ENCODE data around the gene DIAPH1.
A peak's percentile ranks its signal among the peaks of the same experiment; 100 is the strongest.

Gene DIAPH1

GRCh38 chr5:141487131-141487530, 131.7 kb downstream of the DIAPH1 start:
- no peak overlapping the region for H2AK5ac ChIP-seq (ENCODE audit: low read depth, low read length)
- H3K79me1 ChIP-seq (ENCODE audit: low read depth, low read length), result peaks cover 19% of the 10 kb centered on the region
- H3K36me3 ChIP-seq (replicated peaks in 1 of 2; ENCODE audit: control insufficient read depth in 2 of 2, insufficient read depth in 2 of 2, low read length in 2 of 2), result peaks cover 33 to 61% of the 10 kb centered on the region in 2 donors
- H2BK15ac ChIP-seq (ENCODE audit: low read length), result no peak overlapping the region
- no peak overlapping the region for H3K18ac ChIP-seq (ENCODE audit: low read length)
- H2BK5ac ChIP-seq (ENCODE audit: low read length), result no peak overlapping the region
- H2AFZ ChIP-seq (ENCODE audit: low read length), result no peak overlapping the region
- no CpG with 5 or more reads among the region's 7 CpGs for WGBS, 2 donors (ENCODE audit: extremely low coverage in 2 of 2, insufficient read length in 2 of 2, insufficient replicate concordance in 1 of 2)
- no peak overlapping the region for H3K9ac ChIP-seq (ENCODE audit: low read depth, low read length, poor library complexity)
- no peak overlapping the region for H2BK120ac ChIP-seq (ENCODE audit: low read depth, low read length)
- H3K27ac ChIP-seq (replicated peaks; ENCODE audit: low read length), result no peak overlapping the region
- H3K14ac ChIP-seq (ENCODE audit: low read length), result peak overlapping the region; percentile 3
- peaks cover 0 to 11% (median 0%) of the 10 kb centered on the region in 3 experiments for H3K27me3 ChIP-seq (ENCODE audit: control insufficient read depth in 3 of 3, insufficient read depth in 3 of 3, low read depth in 1 of 3, low read length in 3 of 3)
- no peak overlapping the region for H4K91ac ChIP-seq (ENCODE audit: low read depth, low read length, poor library complexity)
- peaks cover 7 to 17% of the 10 kb centered on the region in 2 donors for H3K4me1 ChIP-seq (ENCODE audit: control insufficient read depth in 2 of 2, insufficient read depth in 1 of 2, low read depth in 1 of 2, low read length in 2 of 2)
- H3K9me3 ChIP-seq (replicated peaks in 1 of 2; ENCODE audit: control insufficient read depth in 2 of 2, insufficient read depth in 1 of 2, low read depth in 1 of 2, low read length in 2 of 2), result peaks cover 15 to 69% of the 10 kb centered on the region in 2 donors
- no peak overlapping the region for H3K4me3 ChIP-seq (ENCODE audit: low read length in 2 of 2)
- no peak overlapping the region for H3K4ac ChIP-seq (ENCODE audit: low read length)
- H3K23ac ChIP-seq (ENCODE audit: low read depth, low read length, poor library complexity), result no peak overlapping the region
- H4K8ac ChIP-seq (ENCODE audit: low read depth, low read length), result no peak overlapping the region
- no peak overlapping the region for H2BK12ac ChIP-seq (ENCODE audit: low read length)
- DNase-seq (ENCODE audit: low spot score), result no peak
- H3K4me2 ChIP-seq (ENCODE audit: insufficient read depth, low read length, poor library complexity, severe bottlenecking), result no peak overlapping the region

DNA sequence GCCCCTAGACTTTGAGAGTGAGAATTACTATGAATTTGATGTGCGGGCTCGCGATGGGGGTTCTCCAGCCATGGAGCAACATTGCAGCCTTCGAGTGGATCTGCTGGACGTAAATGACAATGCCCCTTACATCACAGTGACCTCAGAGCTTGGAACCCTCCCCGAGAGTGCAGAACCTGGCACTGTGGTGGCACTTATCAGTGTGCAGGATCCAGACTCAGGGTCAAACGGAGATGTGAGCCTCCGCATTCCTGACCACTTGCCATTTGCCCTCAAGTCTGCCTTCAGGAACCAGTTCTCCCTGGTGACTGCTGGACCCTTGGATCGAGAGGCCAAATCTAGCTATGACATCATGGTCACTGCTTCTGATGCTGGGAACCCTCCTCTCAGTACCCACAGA, 132.7 kb downstream of the DIAPH1 start:
- Histone ChIP-seq H3K9me3 (replicated peaks in 1 of 2; ENCODE audit: control insufficient read depth in 2 of 2, insufficient read depth in 1 of 2, low read depth in 1 of 2, low read length in 2 of 2) (peaks cover 10 to 64% of the 10 kb centered on the region in 2 donors), H4K91ac (ENCODE audit: low read depth, low read length, poor library complexity) (no peak overlapping the region), H3K9ac (ENCODE audit: low read depth, low read length, poor library complexity) (no peak overlapping the region), H2BK5ac (ENCODE audit: low read length) (no peak overlapping the region), H3K4ac (ENCODE audit: low read length) (no peak overlapping the region), H2AFZ (ENCODE audit: low read length) (no peak overlapping the region), H2BK15ac (ENCODE audit: low read length) (no peak overlapping the region), H3K18ac (ENCODE audit: low read length) (no peak overlapping the region), H3K4me1 (ENCODE audit: control insufficient read depth in 2 of 2, insufficient read depth in 1 of 2, low read depth in 1 of 2, low read length in 2 of 2) (peaks cover 7 to 17% of the 10 kb centered on the region in 2 donors), H3K14ac (ENCODE audit: low read length) (no peak overlapping the region), H4K8ac (ENCODE audit: low read depth, low read length) (no peak overlapping the region), H3K4me2 (ENCODE audit: insufficient read depth, low read length, poor library complexity, severe bottlenecking) (no peak overlapping the region), H2AK5ac (ENCODE audit: low read depth, low read length) (peak overlapping the region; percentile 86), H3K4me3 (ENCODE audit: low read length in 2 of 2) (no peak overlapping the region), H3K27me3 (ENCODE audit: control insufficient read depth in 3 of 3, insufficient read depth in 3 of 3, low read depth in 1 of 3, low read length in 3 of 3) (peaks cover 0 to 4% (median 0%) of the 10 kb centered on the region in 3 experiments), H3K27ac (replicated peaks; ENCODE audit: low read length) (no peak overlapping the region), H3K79me1 (ENCODE audit: low read depth, low read length) (peaks cover 13% of the 10 kb centered on the region), H2BK120ac (ENCODE audit: low read depth, low read length) (no peak overlapping the region), H3K23ac (ENCODE audit: low read depth, low read length, poor library complexity) (no peak overlapping the region), H2BK12ac (ENCODE audit: low read length) (no peak overlapping the region), H3K36me3 (replicated peaks in 1 of 2; ENCODE audit: control insufficient read depth in 2 of 2, insufficient read depth in 2 of 2, low read length in 2 of 2) (peaks cover 30 to 50% of the 10 kb centered on the region in 2 donors)
- no CpG with 5 or more reads among the region's 9 CpGs for WGBS, 2 donors (ENCODE audit: extremely low coverage in 2 of 2, insufficient read length in 2 of 2, insufficient replicate concordance in 1 of 2)
- DNase-seq (ENCODE audit: low spot score), result no peak

- no peak overlapping the region for H2BK5ac ChIP-seq (ENCODE audit: low read length)
- no peak overlapping the region for H2BK12ac ChIP-seq (ENCODE audit: low read length)
- H3K18ac ChIP-seq (ENCODE audit: low read length), result peak overlapping the region; percentile 84
- H4K8ac ChIP-seq (ENCODE audit: low read depth, low read length), result no peak overlapping the region
- DNase-seq (ENCODE audit: low spot score), result no peak
- H2AFZ ChIP-seq (ENCODE audit: low read length), result no peak overlapping the region
- H3K27me3 ChIP-seq (ENCODE audit: control insufficient read depth in 3 of 3, insufficient read depth in 3 of 3, low read depth in 1 of 3, low read length in 3 of 3), result peaks cover 0 to 2% (median 0%) of the 10 kb centered on the region in 3 experiments
- peaks cover 6 to 61% of the 10 kb centered on the region in 2 donors for H3K9me3 ChIP-seq (replicated peaks in 1 of 2; ENCODE audit: control insufficient read depth in 2 of 2, insufficient read depth in 1 of 2, low read depth in 1 of 2, low read length in 2 of 2)
- peak overlapping the region; percentile 45 for H2BK15ac ChIP-seq (ENCODE audit: low read length)
- no peak overlapping the region for H3K14ac ChIP-seq (ENCODE audit: low read length)
- H2AK5ac ChIP-seq (ENCODE audit: low read depth, low read length), result peak overlapping the region; percentile 86
- no peak overlapping the region for H2BK120ac ChIP-seq (ENCODE audit: low read depth, low read length)
- peaks cover 7 to 17% of the 10 kb centered on the region in 2 donors for H3K4me1 ChIP-seq (ENCODE audit: control insufficient read depth in 2 of 2, insufficient read depth in 1 of 2, low read depth in 1 of 2, low read length in 2 of 2)
- H3K4ac ChIP-seq (ENCODE audit: low read length), result peak overlapping the region; percentile 8
- H4K91ac ChIP-seq (ENCODE audit: low read depth, low read length, poor library complexity), result no peak overlapping the region
- H3K23ac ChIP-seq (ENCODE audit: low read depth, low read length, poor library complexity), result peak overlapping the region; percentile 0
- peak overlapping the region; percentile 10 to 72 for H3K4me3 ChIP-seq (ENCODE audit: low read length in 2 of 2)
- peak overlapping the region; percentile 84 for H3K4me2 ChIP-seq (ENCODE audit: insufficient read depth, low read length, poor library complexity, severe bottlenecking)
- H3K36me3 ChIP-seq (replicated peaks in 1 of 2; ENCODE audit: control insufficient read depth in 2 of 2, insufficient read depth in 2 of 2, low read length in 2 of 2), result peaks cover 24 to 45% of the 10 kb centered on the region in 2 donors
- H3K9ac ChIP-seq (ENCODE audit: low read depth, low read length, poor library complexity), result peak overlapping the region; percentile 78
- H3K79me1 ChIP-seq (ENCODE audit: low read depth, low read length), result peaks cover 13% of the 10 kb centered on the region
- no peak overlapping the region for H3K27ac ChIP-seq (replicated peaks; ENCODE audit: low read length)
- WGBS, 2 donors (ENCODE audit: extremely low coverage in 2 of 2, insufficient read length in 2 of 2, insufficient replicate concordance in 1 of 2), result no CpG with 5 or more reads among the region's 38 CpGs
Measured at GRCh38 chr5:141485321-141486055, 133.3 kb downstream of the DIAPH1 start.

DNA sequence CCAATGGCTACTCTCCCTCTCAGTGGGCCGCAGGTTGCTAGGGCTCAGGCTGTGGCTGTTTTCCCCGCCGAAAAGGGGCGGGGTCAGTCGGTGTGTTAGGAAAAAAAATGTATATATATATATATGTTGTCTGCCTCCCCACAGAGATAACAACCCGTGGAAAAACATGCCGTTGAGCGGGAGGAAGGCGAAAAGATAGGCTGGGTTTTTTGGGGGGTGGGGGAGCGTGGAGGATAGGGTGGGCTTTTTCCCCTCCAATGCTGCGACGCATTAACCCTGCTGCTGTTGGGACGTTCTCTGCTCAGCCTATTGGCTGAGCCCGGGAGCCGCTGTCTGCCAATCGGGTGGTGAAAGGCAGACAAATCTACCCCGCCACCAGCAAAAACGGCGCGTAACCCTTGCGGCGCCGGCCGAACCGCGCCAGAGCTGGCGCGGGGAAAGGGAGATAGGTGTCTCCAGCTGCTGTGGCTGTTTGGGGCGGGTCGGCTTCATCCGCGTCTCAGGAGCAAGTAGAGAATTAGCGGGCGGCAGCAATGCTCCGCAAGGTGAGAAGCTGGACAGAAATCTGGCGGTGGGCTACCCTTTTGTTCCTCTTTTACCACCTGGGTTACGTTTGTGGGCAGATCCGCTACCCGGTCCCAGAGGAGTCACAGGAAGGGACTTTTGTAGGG, 134.0 kb downstream of the DIAPH1 start, which contains the start of gene PCDHGC4:
Gene PCDHGC4 (plus strand): TSS at position 390 of the 671 bp plus-strand sequence. CDS start 144 bp downstream, at position 534.
- H2BK5ac ChIP-seq (ENCODE audit: low read length), result no peak within 1 kb of the TSS
- H3K9ac ChIP-seq (ENCODE audit: low read depth, low read length, poor library complexity), result peak within 1 kb of the TSS; percentile 78
- peak within 1 kb of the TSS; percentile 69 for H3K27ac ChIP-seq (replicated peaks; ENCODE audit: low read length)
- peak within 1 kb of the TSS; percentile 84 for H3K4me2 ChIP-seq (ENCODE audit: insufficient read depth, low read length, poor library complexity, severe bottlenecking)
- H2BK12ac ChIP-seq (ENCODE audit: low read length), result no peak within 1 kb of the TSS
- H3K4me1 ChIP-seq (ENCODE audit: control insufficient read depth in 2 of 2, insufficient read depth in 1 of 2, low read depth in 1 of 2, low read length in 2 of 2), result peaks cover 7 to 17% of the 10 kb centered on the region in 2 donors
- H3K4me3 ChIP-seq (ENCODE audit: low read length in 2 of 2), result peak within 1 kb of the TSS; percentile 10 to 72
- peaks cover 4 to 59% of the 10 kb centered on the region in 2 donors for H3K9me3 ChIP-seq (replicated peaks in 1 of 2; ENCODE audit: control insufficient read depth in 2 of 2, insufficient read depth in 1 of 2, low read depth in 1 of 2, low read length in 2 of 2)
- H3K18ac ChIP-seq (ENCODE audit: low read length), result peak within 1 kb of the TSS; percentile 84
- no peak within 1 kb of the TSS for H4K8ac ChIP-seq (ENCODE audit: low read depth, low read length)
- H3K27me3 ChIP-seq (ENCODE audit: control insufficient read depth in 3 of 3, insufficient read depth in 3 of 3, low read depth in 1 of 3, low read length in 3 of 3), result peaks cover 0 to 2% (median 0%) of the 10 kb centered on the region in 3 experiments
- peak within 1 kb of the TSS; percentile 45 for H2BK15ac ChIP-seq (ENCODE audit: low read length)
- peak; percentile 75 for DNase-seq (ENCODE audit: low spot score)
- no peak within 1 kb of the TSS for H2BK120ac ChIP-seq (ENCODE audit: low read depth, low read length)
- H2AK5ac ChIP-seq (ENCODE audit: low read depth, low read length), result peak within 1 kb of the TSS; percentile 86
- H4K91ac ChIP-seq (ENCODE audit: low read depth, low read length, poor library complexity), result no peak within 1 kb of the TSS
- no CpG with 5 or more reads among the region's 39 CpGs for WGBS, 2 donors (ENCODE audit: extremely low coverage in 2 of 2, insufficient read length in 2 of 2, insufficient replicate concordance in 1 of 2)
- H3K23ac ChIP-seq (ENCODE audit: low read depth, low read length, poor library complexity), result peak within 1 kb of the TSS; percentile 0
- peak within 1 kb of the TSS; percentile 8 for H3K4ac ChIP-seq (ENCODE audit: low read length)
- H3K36me3 ChIP-seq (replicated peaks in 1 of 2; ENCODE audit: control insufficient read depth in 2 of 2, insufficient read depth in 2 of 2, low read length in 2 of 2), result peaks cover 18 to 40% of the 10 kb centered on the region in 2 donors
- peaks cover 13% of the 10 kb centered on the region for H3K79me1 ChIP-seq (ENCODE audit: low read depth, low read length)
- no peak within 1 kb of the TSS for H2AFZ ChIP-seq (ENCODE audit: low read length)
- H3K14ac ChIP-seq (ENCODE audit: low read length), result no peak within 1 kb of the TSS
